Activated gamma-delta T cell (primary cell): ENCODE measurements around the gene MGAT5.

ENCODE experiments used
- DNase-seq: peaks from one replicate; lab custom pipeline; 2025; lab: John Stamatoyannopoulos, UW

Gene MGAT5

GRCh38 chr2:134231301-134231964 is 22.4 kb upstream of the MGAT5 start:
- DNase-seq = no peak

GRCh38 chr2:134231965-134232340 is 21.9 kb upstream of the MGAT5 start:
- no peak for DNase-seq

- no peak for DNase-seq
Observed at GRCh38 chr2:134232461-134232860, 21.4 kb upstream of the MGAT5 start.

- no peak for DNase-seq
Observed at GRCh38 chr2:134232868-134233727, 20.8 kb upstream of the MGAT5 start.

- DNase-seq = no peak
Observed at GRCh38 chr2:134233728-134234136, 20.1 kb upstream of the MGAT5 start.

- no peak for DNase-seq
Observed at GRCh38 chr2:134234535-134234934, 19.3 kb upstream of the MGAT5 start.

- no peak for DNase-seq
Observed at GRCh38 chr2:134235510-134236144, 18.2 kb upstream of the MGAT5 start.

GRCh38 chr2:134238371-134238770 is 15.5 kb upstream of the MGAT5 start:
- no peak for DNase-seq

- no peak for DNase-seq
Observed at GRCh38 chr2:134240061-134240460, 13.8 kb upstream of the MGAT5 start.

GRCh38 chr2:134241911-134242310 is 12.0 kb upstream of the MGAT5 start:
- DNase-seq = no peak

GRCh38 chr2:134243244-134243643 is 10.6 kb upstream of the MGAT5 start:
- DNase-seq = no peak

- no peak for DNase-seq
Observed at GRCh38 chr2:134244086-134244485, 9.8 kb upstream of the MGAT5 start.

- DNase-seq = no peak
Observed at GRCh38 chr2:134244587-134244986, 9.3 kb upstream of the MGAT5 start.

- DNase-seq = no peak
Observed at GRCh38 chr2:134245340-134245984, 8.4 kb upstream of the MGAT5 start.

GRCh38 chr2:134246154-134246874 is 7.6 kb upstream of the MGAT5 start:
- DNase-seq = no peak

GRCh38 chr2:134247679-134248078 is 6.2 kb upstream of the MGAT5 start:
- DNase-seq = no peak

GRCh38 chr2:134248913-134249312 is 5.0 kb upstream of the MGAT5 start:
- DNase-seq = no peak

GRCh38 chr2:134249755-134250154 is 4.1 kb upstream of the MGAT5 start:
- no peak for DNase-seq

- no peak for DNase-seq
Observed at GRCh38 chr2:134250840-134251461, 2.9 kb upstream of the MGAT5 start.

- DNase-seq = no peak
Observed at GRCh38 chr2:134252092-134252750, 1.7 kb upstream of the MGAT5 start.
